Esophagus squamous epithelium (tissue), 4 donors: Measurements from ENCODE around the gene ADAMTS8.

Experiments
- CTCF ChIP-seq, 6 experiments: fragments of 450-650 bp in 4 of 6; fragments of 200-600 bp in 2 of 6; sonication (generic) in 2 of 6; IDR thresholded peaks; one replicate each; pipeline ENCODE4 v1.5.1; 2016 to 2019; ENCODE audit warnings: antibody characterized with exemption in 6 of 6, mild to moderate bottlenecking in 4 of 6, moderate library complexity in 4 of 6
- POLR2A ChIP-seq, 4 donors: fragments of 450-650 bp; IDR thresholded peaks; one replicate each; pipeline ENCODE4 v1.6.1; 2017; ENCODE audit warnings: antibody characterized with exemption in 4 of 4, mild to moderate bottlenecking in 4 of 4, moderate library complexity in 3 of 4

DNA sequence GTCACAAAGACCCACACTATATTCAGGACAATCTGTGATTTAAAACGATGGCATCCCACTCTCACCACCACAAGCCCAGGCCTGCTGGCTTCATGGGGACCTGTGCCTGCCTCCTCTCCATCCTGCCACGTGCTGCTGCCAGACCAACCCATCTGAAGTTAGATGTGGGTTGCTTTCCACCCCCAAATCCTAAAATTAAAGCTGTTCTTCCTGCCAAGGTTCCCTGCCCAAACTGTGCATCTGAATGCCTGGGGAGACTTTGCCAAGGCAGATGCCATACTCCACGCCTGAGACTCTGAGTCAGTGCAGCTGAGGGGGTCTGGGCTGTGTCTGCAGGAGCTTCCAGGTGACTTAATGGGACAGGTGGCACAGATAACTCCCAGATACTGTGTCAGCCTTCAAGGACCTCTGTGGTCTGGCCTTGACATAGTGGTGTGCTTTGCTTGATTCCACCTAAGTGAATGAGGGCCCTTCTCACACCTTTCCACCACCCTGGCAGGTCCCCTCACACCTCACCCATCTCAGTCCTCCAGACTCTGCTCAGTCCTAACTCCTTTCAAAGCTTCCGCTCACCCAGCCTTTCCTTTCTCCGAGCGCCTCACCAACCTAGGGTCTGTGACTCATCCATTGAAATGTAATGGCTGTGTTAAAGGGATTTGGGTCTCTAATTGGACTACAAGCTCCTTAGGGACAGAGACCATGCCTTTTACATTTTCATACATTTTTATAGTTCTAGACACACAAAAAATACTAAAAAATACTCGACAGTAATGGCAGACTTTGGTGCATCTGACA lies 18.6 kb downstream of the ADAMTS8 start:
- TF ChIP-seq CTCF (IDR thresholded peaks at IDR 0.05) (no peak), POLR2A (IDR thresholded peaks at IDR 0.05) (no peak)
